Measurements from ENCODE around the gene MEX3D.
A peak's percentile ranks its signal among the peaks of the same experiment; 100 is the strongest.

MEX3D gene

GRCh38 chr19:1508507-1508856 lies 59.6 kb downstream of the MEX3D start:
- no peak for DNase-seq (ENCODE audit: insufficient read length, low spot score)
- no peak for FAIRE-seq

GRCh38 chr19:1507763-1508506 lies 60.2 kb downstream of the MEX3D start:
- DNase-seq (ENCODE audit: insufficient read length, low spot score) (peak; percentile 93), FAIRE-seq (peak; percentile 83)

GRCh38 chr19:1507192-1507660 lies 60.9 kb downstream of the MEX3D start:
- no peak for FAIRE-seq

GRCh38 chr19:1505991-1506881 lies 61.9 kb downstream of the MEX3D start:
- DNase-seq (ENCODE audit: insufficient read length, low spot score), result no peak
- FAIRE-seq, result no peak

More at GRCh38 chr19:1507192-1507660, 60.9 kb downstream of the MEX3D start:
- no peak for DNase-seq (ENCODE audit: insufficient read length, low spot score)

GRCh38 chr19:1505012-1505411 lies 63.1 kb downstream of the MEX3D start:
- DNase-seq (ENCODE audit: insufficient read length, low spot score) (no peak), FAIRE-seq (no peak)
